Measurements from ENCODE around the gene PLA1A.

Gene PLA1A

GRCh38 chr3:119608405-119609000 is 10.8 kb downstream of the PLA1A start:
- no peak for DNase-seq (ENCODE audit: low read depth in 1 of 2, low spot score in 1 of 2)

DNA sequence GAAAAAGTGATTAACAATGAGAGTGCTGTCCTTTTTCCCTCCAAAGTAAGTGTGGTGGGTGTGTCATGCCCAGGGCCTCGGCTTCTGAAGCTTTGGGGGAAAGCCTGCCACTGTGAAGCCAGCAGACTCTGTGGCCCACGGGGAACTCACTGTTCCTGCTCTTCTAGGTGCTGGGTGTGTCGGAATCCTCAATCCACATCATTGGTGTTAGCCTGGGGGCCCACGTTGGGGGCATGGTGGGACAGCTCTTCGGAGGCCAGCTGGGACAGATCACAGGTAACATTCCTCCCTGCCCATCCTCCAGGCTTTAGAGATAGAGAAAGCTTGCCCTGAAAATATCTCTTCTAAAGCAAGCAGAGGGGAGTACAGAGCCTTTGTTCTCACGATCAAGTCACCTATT is 11.6 kb downstream of the PLA1A start:
- DNase-seq (ENCODE audit: low read depth in 1 of 2, low spot score in 1 of 2), result no peak

- DNase-seq (ENCODE audit: low read depth in 1 of 2, low spot score in 1 of 2), result no peak
Observed at GRCh38 chr3:119611664-119612063, 14.0 kb downstream of the PLA1A start.

DNA sequence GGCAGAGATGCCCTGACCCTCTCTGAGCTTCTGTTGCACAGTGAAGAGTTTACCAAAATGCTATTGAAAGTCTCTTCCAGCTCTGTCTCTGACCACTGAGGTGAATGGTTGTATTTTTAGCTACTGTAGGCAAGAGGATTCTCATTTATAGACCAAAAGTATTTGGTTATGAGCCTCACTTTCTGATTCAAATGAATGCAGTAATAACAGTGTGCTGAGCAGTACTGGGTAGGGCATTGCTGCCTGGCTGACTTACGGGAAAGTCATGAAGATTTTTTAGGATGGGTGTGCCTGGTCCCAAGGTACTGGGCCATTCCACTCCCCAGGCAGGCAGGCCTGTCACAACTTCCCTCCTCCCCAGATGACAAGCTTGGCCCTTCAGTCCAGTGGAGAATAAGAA is 15.5 kb downstream of the PLA1A start:
- DNase-seq (ENCODE audit: low read depth in 1 of 2, low spot score in 1 of 2), result no peak

DNA sequence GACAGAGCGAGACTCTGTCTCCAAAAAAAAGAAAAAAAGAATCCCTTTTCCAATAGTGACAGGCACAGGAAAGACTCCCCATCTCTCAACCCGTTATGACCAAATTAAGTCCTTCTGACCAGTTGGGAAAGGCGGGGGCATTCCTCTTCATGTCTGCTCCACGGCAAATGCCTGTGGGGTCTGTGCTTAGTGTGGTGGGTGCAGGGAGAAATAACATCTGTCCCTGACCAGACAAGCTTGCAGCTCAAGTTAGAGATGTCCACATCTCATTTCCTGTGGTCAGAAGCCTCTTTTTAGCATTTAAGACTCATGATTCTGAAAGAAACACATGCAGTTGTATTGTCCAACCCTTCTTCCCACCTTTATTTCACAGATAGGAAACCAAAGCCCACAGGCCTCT is 16.2 kb downstream of the PLA1A start:
- DNase-seq (ENCODE audit: low read depth in 1 of 2, low spot score in 1 of 2), result no peak

DNA sequence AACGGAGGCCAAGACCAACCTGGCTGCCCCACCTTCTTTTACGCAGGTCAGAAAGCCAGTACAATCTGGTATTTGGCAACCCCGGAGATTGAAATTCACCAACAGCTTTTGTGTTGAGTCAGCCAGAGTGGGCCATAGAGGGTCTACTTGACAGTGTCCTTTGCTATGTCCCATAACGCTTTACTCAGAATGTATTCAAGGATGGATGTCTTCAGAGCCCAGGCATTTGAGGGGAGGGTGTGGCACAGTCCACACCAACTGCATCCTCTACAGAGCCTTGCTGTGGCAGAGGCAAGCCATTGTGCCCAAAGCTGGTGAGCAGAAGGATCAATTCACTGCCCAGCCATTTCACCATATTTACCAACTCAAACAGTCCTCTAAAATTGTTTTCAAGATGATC is 18.4 kb downstream of the PLA1A start:
- DNase-seq (ENCODE audit: low read depth in 1 of 2, low spot score in 1 of 2), result no peak

DNA sequence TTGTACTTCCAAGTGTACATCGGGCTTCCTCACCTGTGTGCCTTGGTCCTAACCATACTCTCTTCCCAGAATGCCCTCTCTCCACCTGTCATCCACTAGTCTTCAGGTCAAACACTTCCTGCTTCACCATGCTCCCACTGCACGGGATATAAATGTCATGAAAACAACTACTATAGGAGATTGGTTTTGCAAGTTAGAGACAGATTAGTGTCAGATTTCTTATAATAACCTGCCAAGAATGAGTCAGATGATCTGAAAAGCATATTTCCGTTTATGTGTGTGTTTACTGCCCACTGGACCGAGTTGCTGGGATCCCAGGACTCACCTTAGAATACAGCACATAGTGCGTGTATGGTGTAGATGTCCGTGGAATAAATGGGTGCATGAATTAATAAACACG is 21.4 kb downstream of the PLA1A start:
- no peak for DNase-seq (ENCODE audit: low read depth in 1 of 2, low spot score in 1 of 2)

GRCh38 chr3:119620899-119621298 is 23.2 kb downstream of the PLA1A start:
- DNase-seq (ENCODE audit: low read depth in 1 of 2, low spot score in 1 of 2), result no peak

DNA sequence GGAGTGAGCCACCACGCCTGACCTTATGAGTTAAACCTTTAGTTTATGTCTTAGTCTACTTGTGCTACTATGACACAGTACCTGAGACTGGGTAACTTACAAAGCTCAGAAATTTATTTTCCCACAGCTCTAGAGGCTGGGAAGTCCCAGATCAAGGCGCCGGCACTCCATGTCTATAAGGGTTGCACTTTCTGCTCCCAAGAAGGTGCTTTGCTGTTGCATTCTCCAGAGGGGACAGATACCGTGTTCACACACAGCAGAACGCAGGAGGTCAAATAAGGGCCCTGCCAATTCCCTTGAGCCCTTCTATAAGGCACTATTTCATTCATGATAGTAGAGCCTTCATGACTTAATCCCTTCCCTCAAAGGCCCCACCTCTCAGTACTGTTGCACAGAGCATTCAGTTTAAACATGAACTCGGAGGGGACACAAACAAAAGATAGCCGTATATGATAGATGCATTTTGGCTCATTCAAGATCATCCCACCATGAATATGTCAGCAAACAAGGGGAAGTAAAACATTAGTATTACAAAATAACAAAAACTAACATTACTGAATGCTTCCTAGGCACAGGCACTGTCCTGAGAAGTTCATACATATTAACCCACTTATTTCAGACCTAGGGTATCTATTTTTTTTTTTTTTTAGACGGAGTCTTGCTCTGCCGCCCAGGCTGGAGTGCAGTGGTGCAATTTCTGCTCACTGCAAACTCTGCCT is 26.5 kb downstream of the PLA1A start:
- no peak for DNase-seq (ENCODE audit: low read depth in 1 of 2, low spot score in 1 of 2)

DNA sequence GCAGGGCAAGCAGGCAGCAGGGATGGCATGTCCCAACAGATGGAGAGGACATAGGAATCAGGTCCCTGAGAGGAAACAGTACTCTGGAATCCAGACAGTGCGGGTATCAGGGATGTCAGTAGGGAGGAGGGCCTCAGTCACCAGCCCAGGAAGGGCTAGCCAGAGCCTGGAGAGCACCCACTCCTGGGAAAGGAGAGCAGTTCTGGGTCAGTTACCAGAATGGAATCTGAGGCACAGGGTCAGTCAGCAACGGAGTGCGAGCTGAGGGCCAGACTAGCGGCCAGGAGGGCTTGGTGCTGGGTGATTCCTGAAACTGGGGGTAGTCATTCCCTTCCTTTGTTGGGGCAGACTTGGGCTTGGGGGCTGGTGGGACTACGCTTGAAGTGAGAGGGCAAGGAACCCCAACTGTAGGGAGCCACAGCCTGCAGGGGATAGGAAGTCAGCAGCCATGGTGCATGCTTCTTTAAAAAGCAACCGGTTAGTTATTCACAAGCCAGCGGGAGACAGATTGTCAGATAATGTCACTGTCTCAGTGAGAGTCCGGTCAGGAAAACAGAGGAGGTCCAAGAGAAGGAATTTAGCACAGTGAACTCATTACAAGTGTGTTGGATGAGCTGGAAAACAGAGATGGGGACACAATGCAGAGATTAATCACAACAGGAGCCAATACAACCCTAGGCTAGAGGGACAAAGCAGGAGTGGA is 27.9 kb downstream of the PLA1A start:
- DNase-seq (ENCODE audit: low read depth in 1 of 2, low spot score in 1 of 2), result no peak

DNA sequence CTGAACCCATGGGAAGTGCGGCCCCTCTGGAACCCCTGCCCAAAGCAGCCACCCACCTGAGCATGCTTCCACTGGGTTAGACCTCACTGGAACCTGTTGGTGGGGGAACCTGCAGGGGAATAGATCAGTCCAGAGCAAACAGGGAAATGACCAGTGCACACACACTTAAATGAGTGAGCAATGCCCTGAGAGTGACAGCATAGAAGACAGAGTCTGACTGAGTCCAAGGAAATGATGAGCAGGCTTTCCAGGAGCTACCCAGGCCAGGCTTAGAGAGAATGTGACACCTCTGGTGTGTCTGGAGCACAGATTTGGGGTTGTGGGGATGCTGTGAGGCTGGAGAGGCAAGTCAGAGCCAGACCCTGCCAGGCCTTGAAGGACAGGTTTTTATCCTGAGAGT is 28.5 kb downstream of the PLA1A start:
- no peak for DNase-seq (ENCODE audit: low read depth in 1 of 2, low spot score in 1 of 2)

- DNase-seq (ENCODE audit: low read depth in 1 of 2, low spot score in 1 of 2), result no peak
Observed at GRCh38 chr3:119627461-119627860, 29.8 kb downstream of the PLA1A start.

- DNase-seq (ENCODE audit: low read depth in 1 of 2, low spot score in 1 of 2), result no peak
Observed at GRCh38 chr3:119628390-119628789, 30.7 kb downstream of the PLA1A start.

GRCh38 chr3:119628816-119629445 is 31.2 kb downstream of the PLA1A start:
- no peak for DNase-seq (ENCODE audit: low read depth in 1 of 2, low spot score in 1 of 2)

GRCh38 chr3:119630128-119630879 is 32.6 kb downstream of the PLA1A start:
- DNase-seq (ENCODE audit: low read depth in 1 of 2, low spot score in 1 of 2), result no peak

DNA sequence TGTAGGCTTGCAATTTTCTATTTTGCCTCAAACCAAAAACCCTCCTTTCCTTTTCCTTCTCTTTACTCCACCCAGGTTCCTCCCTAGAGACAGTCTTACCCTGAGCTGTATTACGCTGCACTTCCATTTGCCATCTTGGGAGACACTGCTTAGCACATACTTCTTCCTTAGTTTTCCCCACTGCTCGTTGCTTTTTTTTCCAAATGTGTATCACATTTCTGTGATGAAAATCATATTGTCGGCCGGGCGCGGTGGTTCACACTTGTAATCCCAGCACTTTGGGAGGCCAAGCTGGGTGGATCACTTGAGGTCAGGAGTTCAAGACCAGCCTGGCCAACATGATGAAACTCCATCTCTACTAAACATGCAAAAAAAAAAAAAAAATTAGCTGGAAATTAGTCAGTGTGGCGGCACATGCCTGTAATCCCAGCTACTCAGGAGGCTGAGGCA is 33.2 kb downstream of the PLA1A start:
- DNase-seq (ENCODE audit: low read depth in 1 of 2, low spot score in 1 of 2), result no peak

GRCh38 chr3:119631516-119631915 is 33.8 kb downstream of the PLA1A start:
- DNase-seq (ENCODE audit: low read depth in 1 of 2, low spot score in 1 of 2), result no peak

DNA sequence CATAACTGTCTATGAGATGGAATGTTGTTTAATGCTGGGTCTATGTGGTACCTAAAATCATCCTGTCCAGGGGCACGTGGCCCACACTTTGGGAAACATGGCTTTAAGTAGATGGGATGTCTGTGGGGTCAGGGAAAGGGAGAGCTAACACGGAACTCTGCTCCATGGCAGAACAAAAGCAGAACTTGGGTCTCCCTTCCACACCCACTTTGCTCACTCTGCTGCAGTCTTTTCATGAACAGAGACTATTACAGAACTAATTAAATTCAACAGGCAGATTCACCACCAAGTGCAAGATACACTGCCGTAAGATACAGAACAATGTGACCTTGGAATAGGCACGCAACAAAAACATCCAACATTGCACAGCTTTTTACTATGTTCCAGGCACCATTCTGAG is 34.5 kb downstream of the PLA1A start:
- DNase-seq (ENCODE audit: low read depth in 1 of 2, low spot score in 1 of 2), result no peak

DNA sequence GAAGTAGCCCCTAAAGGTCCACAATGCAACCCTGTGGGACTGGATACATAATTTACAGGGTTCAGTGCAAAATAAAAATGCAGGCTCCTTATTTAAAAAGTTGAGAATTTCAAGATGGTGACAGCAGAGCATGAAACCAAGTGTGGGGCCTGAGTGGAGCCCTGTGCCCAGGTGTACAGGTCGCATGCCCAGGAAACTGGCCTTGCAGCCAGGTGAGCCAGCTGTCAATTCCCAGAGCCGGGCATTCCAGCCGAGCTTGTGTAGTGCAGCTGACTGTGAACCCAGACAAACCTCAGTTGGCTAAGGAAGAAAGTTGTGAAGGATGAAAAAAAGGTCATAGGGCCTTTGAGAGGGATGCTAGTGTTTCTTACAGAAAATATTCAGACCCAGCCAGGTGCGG is 35.1 kb downstream of the PLA1A start:
- no peak for DNase-seq (ENCODE audit: low read depth in 1 of 2, low spot score in 1 of 2)

DNA sequence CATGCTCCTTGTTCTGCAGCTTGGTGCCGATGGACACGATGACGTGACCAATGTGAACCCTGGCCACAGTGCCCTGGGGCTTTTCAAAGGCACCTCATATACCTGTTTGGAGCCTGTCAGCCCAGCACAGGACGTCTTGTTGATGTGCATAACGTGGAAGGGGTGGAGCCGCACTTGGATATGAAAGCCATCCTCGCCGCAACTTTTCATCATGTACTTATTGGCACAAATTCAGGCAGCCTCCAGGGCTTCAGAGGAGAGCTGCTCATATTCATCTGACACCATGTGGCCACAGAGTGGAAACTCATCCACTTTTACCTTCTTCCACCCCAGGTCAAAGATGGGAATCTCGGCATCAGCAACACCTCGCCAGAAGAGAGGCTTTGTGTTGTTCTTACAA is 38.0 kb downstream of the PLA1A start:
- DNase-seq (ENCODE audit: low read depth in 1 of 2, low spot score in 1 of 2), result no peak

DNA sequence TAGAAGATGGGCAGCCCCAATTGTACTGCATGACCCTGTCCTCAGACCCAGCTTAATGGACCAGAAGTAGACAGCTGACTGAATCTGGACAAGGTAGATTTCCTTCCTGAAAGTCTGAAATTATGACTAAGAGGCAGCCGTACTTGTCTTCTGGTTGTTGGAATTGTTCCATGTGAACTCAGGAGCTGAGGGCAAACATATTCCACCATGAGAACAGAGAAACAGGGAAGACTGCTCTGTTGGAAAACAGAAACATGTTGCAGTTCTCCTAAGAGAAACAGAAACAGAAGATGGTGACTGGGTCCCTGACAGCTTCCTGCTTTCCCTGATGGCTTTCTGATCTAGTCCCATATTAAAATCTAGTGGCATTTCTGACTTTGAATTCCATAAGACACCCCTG is 38.6 kb downstream of the PLA1A start:
- no peak for DNase-seq (ENCODE audit: low read depth in 1 of 2, low spot score in 1 of 2)

Data from stimulated activated CD4-positive, alpha-beta T cell treated with anti-CD3 and anti-CD28 coated beads, Interleukin-15, amount 100 ng/mL, for 1 hour (primary cell).